Prostate gland (tissue), 2 donors: Measurements from ENCODE around the gene KCND3. TPM values are rescaled to one million over a fixed set of nuclear protein-coding genes. Genes with fewer than 3 reads are reported as not detected.

ENCODE experiments used
- DNase-seq: peaks from one replicate; pipeline ENCODE4 v3.0.0-alpha.2; 2019; ENCODE audit warnings: low spot score
- H3K27ac ChIP-seq, 2 donors: fragments of 200-600 bp; sonication (generic); 2 replicates each; pipeline ENCODE4 v1.5.1; 2017 to 2019
- H3K27me3 ChIP-seq: fragments of 200-600 bp; sonication (generic); replicated peaks from 2 replicates; pipeline ENCODE4 v1.5.1; 2019; ENCODE audit not compliant: insufficient read depth
- H3K36me3 ChIP-seq, 2 donors: fragments of 200-600 bp; sonication (generic); 1 replicate in 1 of 2; 2 replicates in 1 of 2; pipeline versions ENCODE4 v1.5.1 to v1.8.1; 2017 to 2019
- H3K4me1 ChIP-seq: fragments of 200-600 bp; sonication (generic); replicated peaks from 2 replicates; pipeline ENCODE4 v1.5.1; 2019
- H3K4me3 ChIP-seq, 2 donors: fragments of 200-600 bp; sonication (generic); 2 replicates each; pipeline ENCODE4 v1.5.1; 2017 to 2019
- H3K9me3 ChIP-seq: fragments of 200-600 bp; sonication (generic); 2 replicates; pipeline ENCODE4 v1.5.1; 2017
- POLR2A ChIP-seq: fragments of 450-650 bp; IDR thresholded peaks from one replicate; pipeline ENCODE4 v1.6.1; 2016; ENCODE audit warnings: antibody characterized with exemption, mild to moderate bottlenecking
- POLR2AphosphoS5 ChIP-seq: sonication (generic); formaldehyde crosslinking; IDR thresholded peaks from one replicate; pipeline ENCODE4 v1.6.1; 2017; ENCODE audit warnings: antibody characterized with exemption
- WGBS: methylation state at CpG from one replicate; pipeline ENCODE4 v1.1.5; 2018; 5-methylcytosine and 5-hydroxymethylcytosine counted together
- intact Hi-C: fragments of 100-400 bp; cut with DNase I; formaldehyde crosslinking; loops from one replicate; pipeline ENCODE4 v1.14.2; 2022
- total RNA-seq, 2 donors: library from RNA; depleted of rRNA; stranded (reverse); fragments of >200 nt; gene quantifications; one replicate each; pipeline ENCODE4 v1.1.0, GENCODE V29; 2016
- TF ChIP-seq, protein P1 (sequence below), 4 experiments: fragments of 200-600 bp in 2 of 4; fragments of 450-650 bp in 2 of 4; sonication (generic) in 2 of 4; IDR thresholded peaks; 1 replicate in 3 of 4; 2 replicates in 1 of 4; pipeline ENCODE4 v1.5.1; 2016 to 2019; ENCODE audit warnings: antibody characterized with exemption in 4 of 4, mild to moderate bottlenecking in 2 of 4, moderate library complexity in 2 of 4

Gene KCND3
- total RNA-seq, 2 donors from 2014 or later: 17.1 to 27.3 TPM

DNA sequence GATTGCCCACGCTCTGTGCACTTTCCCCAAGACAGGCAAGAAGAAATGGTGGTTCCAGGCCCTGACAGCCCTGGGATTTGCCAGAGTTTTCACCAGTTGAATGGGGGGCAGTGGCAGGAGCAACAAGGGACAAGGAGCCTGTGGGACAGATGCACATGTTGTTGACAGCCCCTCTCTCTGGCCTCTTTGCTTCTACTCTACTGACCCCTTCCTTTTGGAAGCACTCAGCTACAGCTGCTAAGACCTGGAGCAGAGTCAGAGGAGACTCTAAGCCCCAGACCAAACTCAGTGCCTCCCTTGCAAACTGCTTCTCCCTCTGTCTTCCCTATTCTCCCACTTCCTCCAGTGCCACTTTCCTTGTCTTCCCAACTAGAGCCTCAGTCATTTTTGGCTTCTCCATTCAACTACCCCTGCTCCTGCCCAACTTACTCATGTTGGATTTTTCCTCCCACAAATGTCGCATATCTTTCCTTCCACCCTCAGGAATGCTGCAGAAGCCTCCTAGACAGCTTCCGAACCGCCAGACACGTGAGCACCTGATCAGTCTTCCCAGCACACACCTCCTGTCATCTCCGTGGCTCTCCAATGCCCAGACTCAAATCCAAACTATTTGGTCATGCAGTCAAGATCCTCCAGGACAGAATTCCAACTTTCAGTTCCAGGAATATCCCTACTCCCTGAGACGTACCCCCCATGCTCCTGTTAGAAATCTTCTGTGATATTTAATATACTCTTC lies 259.4 kb downstream of the KCND3 start:
- WGBS: 75% methylated on average over 7 of the region's 7 CpGs
- intact Hi-C loops: no loop called here
- no peak for DNase-seq

DNA sequence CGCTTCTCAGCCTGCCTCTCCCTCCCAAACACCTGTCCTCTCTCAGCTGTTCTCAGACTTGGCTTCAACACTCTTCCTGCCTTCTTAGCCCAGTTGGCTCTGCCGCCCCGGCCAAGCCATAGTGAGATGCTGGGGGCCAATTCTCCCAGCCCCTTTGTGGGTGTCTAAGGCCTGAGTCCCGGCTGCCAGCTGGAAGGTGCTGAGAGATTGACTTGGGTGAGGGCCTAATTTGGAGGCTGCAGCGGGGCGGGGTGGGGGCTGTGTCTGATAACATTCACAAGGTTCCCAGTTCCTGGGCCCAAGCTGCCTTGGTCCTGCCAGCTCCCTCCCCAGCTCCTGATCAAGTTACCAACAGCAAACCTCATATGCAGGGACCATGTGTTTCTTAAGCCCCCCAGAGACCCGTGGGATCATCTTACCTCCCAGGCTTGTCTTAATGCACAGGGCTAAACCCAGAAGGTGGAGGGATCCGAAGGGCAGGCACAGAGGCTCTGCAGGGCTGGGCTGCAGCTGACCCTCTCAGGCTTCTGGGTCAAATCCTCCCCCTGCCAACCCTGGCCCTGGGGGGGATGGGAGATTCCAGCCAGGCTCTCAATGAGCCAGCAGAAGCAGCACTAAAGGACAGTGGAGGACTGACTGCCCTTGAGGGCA lies 260.1 kb downstream of the KCND3 start:
- no peak for DNase-seq
- TF ChIP-seq POLR2A: no peak
- no peak for TF ChIP-seq POLR2AphosphoS5
- TF ChIP-seq, protein P1, sequence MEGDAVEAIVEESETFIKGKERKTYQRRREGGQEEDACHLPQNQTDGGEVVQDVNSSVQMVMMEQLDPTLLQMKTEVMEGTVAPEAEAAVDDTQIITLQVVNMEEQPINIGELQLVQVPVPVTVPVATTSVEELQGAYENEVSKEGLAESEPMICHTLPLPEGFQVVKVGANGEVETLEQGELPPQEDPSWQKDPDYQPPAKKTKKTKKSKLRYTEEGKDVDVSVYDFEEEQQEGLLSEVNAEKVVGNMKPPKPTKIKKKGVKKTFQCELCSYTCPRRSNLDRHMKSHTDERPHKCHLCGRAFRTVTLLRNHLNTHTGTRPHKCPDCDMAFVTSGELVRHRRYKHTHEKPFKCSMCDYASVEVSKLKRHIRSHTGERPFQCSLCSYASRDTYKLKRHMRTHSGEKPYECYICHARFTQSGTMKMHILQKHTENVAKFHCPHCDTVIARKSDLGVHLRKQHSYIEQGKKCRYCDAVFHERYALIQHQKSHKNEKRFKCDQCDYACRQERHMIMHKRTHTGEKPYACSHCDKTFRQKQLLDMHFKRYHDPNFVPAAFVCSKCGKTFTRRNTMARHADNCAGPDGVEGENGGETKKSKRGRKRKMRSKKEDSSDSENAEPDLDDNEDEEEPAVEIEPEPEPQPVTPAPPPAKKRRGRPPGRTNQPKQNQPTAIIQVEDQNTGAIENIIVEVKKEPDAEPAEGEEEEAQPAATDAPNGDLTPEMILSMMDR (IDR thresholded peaks at IDR 0.05): no peak
- intact Hi-C loops: no loop called here
- 53% methylated on average over 8 of the region's 8 CpGs for WGBS
- Histone ChIP-seq H3K27me3 (no peaks in the 10 kb centered on the region), H3K4me1 (no peaks in the 10 kb centered on the region), H3K4me3 (no peak overlapping the region), H3K27ac (no peak overlapping the region), H3K9me3 (no peaks in the 10 kb centered on the region), H3K36me3 (no peaks in the 10 kb centered on the region)

More for the DNA sequence above, 259.4 kb downstream of the KCND3 start:
- Histone ChIP-seq H3K36me3 (no peaks in the 10 kb centered on the region), H3K9me3 (no peaks in the 10 kb centered on the region), H3K27me3 (no peaks in the 10 kb centered on the region), H3K4me3 (no peak overlapping the region), H3K27ac (no peak overlapping the region), H3K4me1 (no peaks in the 10 kb centered on the region)
- TF ChIP-seq POLR2A: no peak
- TF ChIP-seq POLR2AphosphoS5: no peak
- TF ChIP-seq, protein P1 (IDR thresholded peaks at IDR 0.05): no peak

DNA sequence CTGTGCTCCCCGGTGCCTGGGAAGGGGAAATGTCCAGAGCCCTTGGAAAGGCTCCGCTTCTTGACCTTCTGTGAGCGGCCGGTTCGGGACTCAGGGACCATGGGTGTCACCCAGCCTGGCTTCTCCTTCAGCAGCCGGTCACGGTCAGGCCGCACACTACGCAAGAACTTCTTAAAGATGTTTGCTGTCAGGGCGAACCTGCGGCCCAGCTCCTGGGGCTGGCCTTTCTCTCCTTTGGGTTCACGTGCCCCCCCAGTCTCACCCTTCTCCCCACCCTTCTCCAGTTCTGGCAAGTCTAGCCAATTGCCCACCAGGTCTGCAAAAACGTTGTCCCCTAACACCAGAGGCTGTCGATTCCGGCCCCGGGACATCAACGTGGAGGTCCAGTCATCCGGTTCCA lies 262.4 kb downstream of the KCND3 start:
- no peaks in the 10 kb centered on the region for H3K36me3 ChIP-seq
- 92% methylated on average over 18 of the region's 18 CpGs for WGBS
- intact Hi-C loops: no loop called here
- H3K27ac ChIP-seq: no peak overlapping the region
- TF ChIP-seq POLR2A (no peak), POLR2AphosphoS5 (no peak)
- TF ChIP-seq, protein P1 (IDR thresholded peaks at IDR 0.05): no peak
- no peaks in the 10 kb centered on the region for H3K27me3 ChIP-seq
- no peak for DNase-seq
- no peaks in the 10 kb centered on the region for H3K9me3 ChIP-seq
- H3K4me1 ChIP-seq: no peaks in the 10 kb centered on the region
- H3K4me3 ChIP-seq: no peak overlapping the region

DNA sequence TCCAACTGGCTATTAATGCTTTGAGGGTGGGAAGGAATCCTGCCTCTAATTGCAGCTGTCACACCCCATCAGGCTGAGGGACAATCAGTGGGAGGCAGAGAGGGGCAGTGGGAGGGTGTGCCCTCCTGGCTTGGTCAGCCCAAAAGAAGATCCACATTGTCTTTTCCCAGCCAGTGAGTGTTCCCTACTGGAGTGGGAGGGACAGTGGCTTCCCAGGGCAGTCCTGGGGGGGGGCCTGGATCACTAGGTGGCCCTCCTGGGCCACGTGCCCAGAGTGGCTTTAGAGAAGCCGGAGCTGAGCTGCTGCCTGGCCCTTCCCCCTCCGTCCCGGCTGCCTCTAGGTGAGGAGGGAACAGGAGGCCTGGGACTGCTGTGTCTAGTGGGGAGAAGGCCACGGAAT lies 264.3 kb downstream of the KCND3 start:
- TF ChIP-seq, protein P1 (IDR thresholded peaks at IDR 0.05): no peak
- TF ChIP-seq POLR2A (no peak), POLR2AphosphoS5 (no peak)
- no peak for DNase-seq
- 10% methylated on average over 5 of the region's 5 CpGs for WGBS
- Histone ChIP-seq H3K27me3 (no peaks in the 10 kb centered on the region), H3K4me1 (no peaks in the 10 kb centered on the region), H3K36me3 (no peaks in the 10 kb centered on the region), H3K9me3 (no peaks in the 10 kb centered on the region), H3K4me3 (no peak overlapping the region), H3K27ac (no peak overlapping the region)
- intact Hi-C loops: no loop called here

DNA sequence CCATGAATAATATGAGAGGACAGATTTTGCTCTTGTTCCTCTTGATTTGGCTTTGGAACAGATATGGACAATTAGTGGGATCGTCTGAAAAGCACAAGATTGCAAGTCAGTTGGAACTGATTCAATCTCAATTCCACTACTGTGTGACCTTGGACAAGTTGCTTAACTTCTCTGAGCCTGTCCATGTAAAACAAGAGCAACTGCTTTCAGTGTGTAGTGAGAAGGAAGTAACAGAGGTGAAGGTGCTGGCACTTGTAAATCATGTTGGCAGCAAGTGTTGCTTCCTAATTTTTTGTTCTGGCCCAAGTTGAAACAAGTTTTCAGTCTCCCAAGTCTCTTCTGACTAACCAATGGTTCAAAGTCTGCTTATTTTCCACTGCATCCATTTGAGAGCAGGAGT lies 265.6 kb downstream of the KCND3 start:
- no peak overlapping the region for H3K4me3 ChIP-seq
- TF ChIP-seq, protein P1 (IDR thresholded peaks at IDR 0.05): no peak
- TF ChIP-seq POLR2AphosphoS5 (no peak), POLR2A (no peak)
- WGBS: 53% methylated on average over 1 of the region's 1 CpG
- intact Hi-C loops: no loop called here
- no peak overlapping the region for H3K27ac ChIP-seq
- H3K4me1 ChIP-seq: no peaks in the 10 kb centered on the region
- H3K9me3 ChIP-seq: no peaks in the 10 kb centered on the region
- H3K36me3 ChIP-seq: no peaks in the 10 kb centered on the region
- no peak for DNase-seq
- no peaks in the 10 kb centered on the region for H3K27me3 ChIP-seq
